Left ventricle myocardium inferior (tissue), 1 donor: ENCODE data around the gene CACNA2D1. TPM values are rescaled to one million over a fixed set of nuclear protein-coding genes. Genes with fewer than 3 reads are reported as not detected.
"Not testable (repeated sequence)": the region's sequence is repeated elsewhere in the genome, so short reads cannot be mapped to it uniquely, and the experiment has no call there.

Experiments used
- DNase-seq: peaks from one replicate; pipeline ENCODE4 v3.0.0-alpha.2; 2020
- H3K27ac ChIP-seq: fragments of 200-600 bp; replicated peaks from 2 replicates; pipeline ENCODE4 v1.8.0; 2021
- H3K27me3 ChIP-seq: fragments of 200-600 bp; 2 replicates; pipeline ENCODE4 v1.8.0; 2021; ENCODE audit warnings: low read depth
- H3K36me3 ChIP-seq: fragments of 200-600 bp; 2 replicates; pipeline ENCODE4 v1.8.0; 2021
- H3K4me1 ChIP-seq: fragments of 200-600 bp; 2 replicates; pipeline ENCODE4 v1.8.0; 2021
- H3K4me3 ChIP-seq: fragments of 200-600 bp; 2 replicates; pipeline ENCODE4 v1.8.0; 2021; ENCODE audit warnings: mild to moderate bottlenecking, moderate library complexity
- H3K9me3 ChIP-seq: fragments of 200-600 bp; replicated peaks from 2 replicates; pipeline ENCODE4 v1.8.0; 2021
- CTCF ChIP-seq: fragments of 200-600 bp; IDR thresholded peaks from 2 replicates; pipeline ENCODE4 v1.8.0; 2021; ENCODE audit warnings: antibody characterized with exemption, mild to moderate bottlenecking, borderline replicate concordance
- intact Hi-C: fragments of 100-400 bp; cut with micrococcal nuclease; formaldehyde crosslinking; loops from one replicate; pipeline ENCODE4 v1.11.0; 2022
- total RNA-seq: library from RNA; stranded (reverse); fragmentation: NEBNext Ultra II Directional; extraction: Animal tissue kit (Norgen Biotek cat#: 25700); gene quantifications from one replicate; pipeline ENCODE4 v1.2.1, GENCODE V29; 2021
- donor health status: DM: no; HTN: yes; CAD: no; lungs with severe emphysema.

Gene CACNA2D1
- total RNA-seq, 1 donor from 2014 or later = 64.6 TPM

GRCh38 chr7:82433507-82433906 is 10.1 kb downstream of the CACNA2D1 start:
- Histone ChIP-seq H3K27me3 (no peaks in the 10 kb centered on the region), H3K27ac (no peak overlapping the region), H3K4me3 (no peak overlapping the region), H3K36me3 (no peaks in the 10 kb centered on the region), H3K9me3 (no peaks in the 10 kb centered on the region), H3K4me1 (peaks cover 10% of the 10 kb centered on the region)
- TF ChIP-seq CTCF = no peak
- no peak for DNase-seq
- intact Hi-C loops = no loop called here

- H3K4me3 ChIP-seq, H3K36me3 ChIP-seq, DNase-seq, H3K27ac ChIP-seq, H3K9me3 ChIP-seq, intact Hi-C loops, H3K27me3 ChIP-seq: not testable (repeated sequence)
- peaks cover 10% of the 10 kb centered on the region for H3K4me1 ChIP-seq
These were observed 10.8 kb downstream of the CACNA2D1 start for GRCh38 chr7:82432743-82433142.

GRCh38 chr7:82430500-82431465 is 12.8 kb downstream of the CACNA2D1 start:
- no peak overlapping the region for H3K27ac ChIP-seq
- intact Hi-C loops = no loop called here
- DNase-seq = no peak
- no peaks in the 10 kb centered on the region for H3K9me3 ChIP-seq
- no peak overlapping the region for H3K4me3 ChIP-seq
- TF ChIP-seq CTCF = no peak
- no peaks in the 10 kb centered on the region for H3K27me3 ChIP-seq
- H3K4me1 ChIP-seq = peaks cover 10% of the 10 kb centered on the region
- H3K36me3 ChIP-seq = no peaks in the 10 kb centered on the region

GRCh38 chr7:82429408-82429807 is 14.2 kb downstream of the CACNA2D1 start:
- Histone ChIP-seq H3K9me3 (no peaks in the 10 kb centered on the region), H3K27ac (no peak overlapping the region), H3K36me3 (no peaks in the 10 kb centered on the region), H3K4me3 (no peak overlapping the region), H3K4me1 (peaks cover 15% of the 10 kb centered on the region), H3K27me3 (no peaks in the 10 kb centered on the region)
- no peak for TF ChIP-seq CTCF
- no peak for DNase-seq
- intact Hi-C loops = no loop called here

GRCh38 chr7:82428186-82428961 is 15.2 kb downstream of the CACNA2D1 start:
- TF ChIP-seq CTCF = no peak
- H3K36me3 ChIP-seq = no peaks in the 10 kb centered on the region
- no peak for DNase-seq
- peaks cover 21% of the 10 kb centered on the region for H3K4me1 ChIP-seq
- H3K9me3 ChIP-seq = no peaks in the 10 kb centered on the region
- H3K4me3 ChIP-seq = peak overlapping the region; percentile 32
- H3K27ac ChIP-seq = no peak overlapping the region
- no peaks in the 10 kb centered on the region for H3K27me3 ChIP-seq
- intact Hi-C loops = no loop called here

GRCh38 chr7:82423446-82423845 is 20.1 kb downstream of the CACNA2D1 start:
- Histone ChIP-seq H3K36me3 (no peaks in the 10 kb centered on the region), H3K4me1 (peaks cover 35% of the 10 kb centered on the region), H3K4me3 (peak overlapping the region; percentile 5), H3K27me3 (no peaks in the 10 kb centered on the region), H3K9me3 (no peaks in the 10 kb centered on the region), H3K27ac (no peak overlapping the region)
- intact Hi-C loops = no loop called here
- no peak for DNase-seq
- no peak for TF ChIP-seq CTCF
